ENCODE data around the gene PLPP2.
"Not testable (repeated sequence)": the region's sequence is repeated elsewhere in the genome, so short reads cannot be mapped to it uniquely, and the experiment has no call there.

Gene PLPP2

DNA sequence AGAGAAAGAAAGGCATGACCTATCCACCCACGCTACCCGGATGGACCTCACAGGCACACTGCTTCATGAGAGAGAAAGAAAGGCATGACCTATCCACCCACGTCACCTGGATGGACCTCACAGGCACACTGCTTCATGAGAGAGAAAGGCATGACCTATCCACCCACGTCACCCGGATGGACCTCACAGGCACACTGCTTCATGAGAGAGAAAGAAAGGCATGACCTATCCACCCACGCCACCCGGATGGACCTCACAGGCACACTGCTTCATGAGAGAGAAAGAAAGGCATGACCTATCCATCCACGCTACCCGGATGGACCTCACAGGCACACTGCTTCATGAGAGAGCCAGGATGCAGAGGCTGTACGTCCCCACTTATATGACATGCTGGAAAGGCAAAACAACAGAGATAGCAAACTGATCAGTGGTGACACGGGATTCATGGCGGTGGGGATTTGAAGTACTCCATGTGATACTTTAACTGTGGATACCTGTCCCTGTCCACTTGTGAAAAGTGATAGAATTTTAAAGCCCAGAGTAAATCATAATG, 20.4 kb downstream of the PLPP2 start:
- not testable (repeated sequence) for H3K36me3 ChIP-seq (ENCODE audit: control insufficient read depth, insufficient read depth, low read length); H3K4me1 ChIP-seq (ENCODE audit: control insufficient read depth, insufficient read depth, low read length); H3K9ac ChIP-seq (ENCODE audit: low read length); H3K27me3 ChIP-seq (ENCODE audit: control insufficient read depth, insufficient read depth, low read length); H3K27ac ChIP-seq (ENCODE audit: low read depth, low read length); H3K4me3 ChIP-seq (ENCODE audit: low read length)

DNA sequence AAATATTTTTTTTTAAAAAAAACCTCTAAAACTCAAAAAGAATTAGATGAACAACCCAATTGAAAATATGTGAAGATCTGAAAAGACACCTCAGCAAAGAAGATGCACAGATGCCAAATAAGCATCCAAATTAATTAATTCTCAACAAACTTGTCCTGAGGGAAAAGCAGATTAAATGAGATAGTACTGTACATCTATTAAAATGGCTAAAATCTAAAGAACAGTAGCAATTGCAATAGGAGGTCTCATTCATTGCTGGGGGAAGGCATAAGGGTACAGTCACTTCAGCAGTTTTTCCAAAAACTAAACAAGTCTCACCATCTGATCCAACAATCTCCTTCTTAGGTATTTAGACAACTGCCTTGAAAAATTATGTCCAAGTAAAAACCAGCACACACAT, 22.0 kb downstream of the PLPP2 start:
- no peak overlapping the region for H3K9ac ChIP-seq (ENCODE audit: low read length)
- no peaks in the 10 kb centered on the region for H3K27me3 ChIP-seq (ENCODE audit: control insufficient read depth, insufficient read depth, low read length)
- H3K36me3 ChIP-seq (ENCODE audit: control insufficient read depth, insufficient read depth, low read length), result no peaks in the 10 kb centered on the region
- no peaks in the 10 kb centered on the region for H3K4me1 ChIP-seq (ENCODE audit: control insufficient read depth, insufficient read depth, low read length)
- H3K4me3 ChIP-seq (ENCODE audit: low read length), result no peak overlapping the region
- H3K27ac ChIP-seq (ENCODE audit: low read depth, low read length), result no peak overlapping the region

DNA sequence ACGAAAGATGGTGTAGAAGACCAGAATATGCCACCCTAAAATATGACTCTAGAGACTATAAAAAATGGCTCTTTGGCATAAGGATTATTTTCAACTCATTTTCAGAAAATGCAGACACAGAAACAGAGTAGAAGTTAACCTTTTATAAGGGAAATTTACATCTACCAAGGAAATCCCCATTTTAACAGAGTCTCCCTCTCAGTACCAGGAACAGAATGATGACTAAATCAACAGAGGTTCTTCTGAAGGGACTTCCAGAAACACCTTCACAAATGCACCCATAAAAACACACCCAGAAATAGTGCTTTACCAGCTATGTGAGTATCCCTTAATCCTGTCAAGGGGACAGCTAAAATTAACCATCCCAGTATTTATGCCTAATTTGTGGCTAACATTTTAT, 29.1 kb downstream of the PLPP2 start:
- no peak overlapping the region for H3K4me3 ChIP-seq (ENCODE audit: low read length)
- no peaks in the 10 kb centered on the region for H3K27me3 ChIP-seq (ENCODE audit: control insufficient read depth, insufficient read depth, low read length)
- no peaks in the 10 kb centered on the region for H3K4me1 ChIP-seq (ENCODE audit: control insufficient read depth, insufficient read depth, low read length)
- no peak overlapping the region for H3K27ac ChIP-seq (ENCODE audit: low read depth, low read length)
- no peaks in the 10 kb centered on the region for H3K36me3 ChIP-seq (ENCODE audit: control insufficient read depth, insufficient read depth, low read length)
- H3K9ac ChIP-seq (ENCODE audit: low read length), result no peak overlapping the region

DNA sequence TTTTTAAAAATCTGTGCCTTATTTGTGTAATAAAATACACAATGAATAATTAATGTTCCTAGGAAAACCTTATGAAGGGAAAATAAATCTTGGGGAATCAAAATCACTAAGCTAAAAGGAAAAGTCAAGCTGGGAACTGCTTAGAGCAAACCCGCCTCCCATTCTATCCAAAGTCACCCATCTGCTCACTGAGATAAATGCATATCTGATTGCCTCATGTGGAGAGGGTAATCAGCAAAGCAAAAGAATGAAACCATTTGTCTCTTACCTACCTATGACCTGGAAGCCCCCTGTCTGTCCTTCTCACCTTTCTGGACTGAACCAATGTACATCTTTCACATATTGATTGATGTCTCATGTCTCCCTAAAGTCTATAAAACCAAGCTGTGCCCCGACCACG, 34.4 kb downstream of the PLPP2 start:
- H3K4me3 ChIP-seq (ENCODE audit: low read length); H3K27me3 ChIP-seq (ENCODE audit: control insufficient read depth, insufficient read depth, low read length); H3K36me3 ChIP-seq (ENCODE audit: control insufficient read depth, insufficient read depth, low read length); H3K4me1 ChIP-seq (ENCODE audit: control insufficient read depth, insufficient read depth, low read length); H3K9ac ChIP-seq (ENCODE audit: low read length); H3K27ac ChIP-seq (ENCODE audit: low read depth, low read length): not testable (repeated sequence)

DNA sequence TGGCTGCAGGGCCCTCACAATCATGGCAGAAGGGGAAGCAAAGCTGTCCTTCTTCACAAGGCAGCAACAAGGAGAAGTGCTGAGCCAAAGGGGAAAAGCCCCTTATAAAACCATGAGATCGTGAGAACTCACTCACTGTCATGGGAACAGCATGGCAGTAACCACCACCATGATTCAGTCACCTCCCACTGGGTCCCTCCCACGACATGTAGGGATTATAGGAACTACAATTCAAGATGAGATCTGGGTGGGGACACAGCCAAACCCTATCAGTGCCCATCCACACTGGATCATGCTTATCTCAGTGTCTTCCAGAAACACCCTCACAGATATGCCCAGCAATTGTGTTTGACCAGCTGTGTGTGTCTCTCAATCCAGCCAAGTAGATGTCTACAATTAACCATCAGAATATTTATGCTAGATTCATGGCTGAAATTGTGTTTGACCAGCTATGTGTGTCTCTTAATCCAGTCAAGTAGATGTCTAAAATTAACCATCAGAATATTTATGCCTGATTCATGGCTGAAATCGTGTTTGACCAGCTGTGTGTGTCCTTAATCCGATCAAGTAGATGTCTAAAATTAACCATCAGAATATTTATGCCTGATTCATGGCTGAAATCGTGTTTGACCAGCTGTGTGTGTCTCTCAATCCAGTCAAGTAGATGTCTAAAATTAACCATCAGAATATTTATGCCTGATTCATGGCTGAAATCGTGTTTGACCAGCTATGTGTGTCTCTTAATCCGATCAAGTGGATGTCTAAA, 38.6 kb downstream of the PLPP2 start:
- H3K4me1 ChIP-seq (ENCODE audit: control insufficient read depth, insufficient read depth, low read length); H3K4me3 ChIP-seq (ENCODE audit: low read length); H3K9ac ChIP-seq (ENCODE audit: low read length); H3K36me3 ChIP-seq (ENCODE audit: control insufficient read depth, insufficient read depth, low read length); H3K27ac ChIP-seq (ENCODE audit: low read depth, low read length); H3K27me3 ChIP-seq (ENCODE audit: control insufficient read depth, insufficient read depth, low read length): not testable (repeated sequence)

DNA sequence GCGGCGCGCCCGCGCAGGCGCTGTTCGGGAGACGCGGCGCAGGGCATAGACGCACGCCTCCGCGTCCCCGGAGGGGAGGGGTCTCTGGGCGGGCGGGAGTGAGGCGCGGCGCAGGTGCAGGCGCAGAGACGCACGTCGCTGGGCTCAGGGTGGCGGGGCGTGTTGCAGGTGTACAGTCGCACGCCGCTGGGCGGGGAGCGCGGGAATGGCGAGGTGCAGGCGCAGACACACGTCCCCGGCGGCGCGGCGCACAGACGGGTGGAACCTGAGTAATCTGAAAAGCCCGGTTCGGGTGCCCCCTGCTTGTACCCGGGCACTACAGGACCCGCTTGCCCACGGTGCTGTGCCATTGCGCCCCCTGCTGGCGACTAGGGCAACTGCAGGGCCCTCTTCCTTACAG, 44.7 kb downstream of the PLPP2 start:
- H3K4me1 ChIP-seq (ENCODE audit: control insufficient read depth, insufficient read depth, low read length), result no peaks in the 10 kb centered on the region
- H3K4me3 ChIP-seq (ENCODE audit: low read length), result no peak overlapping the region
- H3K36me3 ChIP-seq (ENCODE audit: control insufficient read depth, insufficient read depth, low read length), result no peaks in the 10 kb centered on the region
- no peak overlapping the region for H3K27ac ChIP-seq (ENCODE audit: low read depth, low read length)
- H3K9ac ChIP-seq (ENCODE audit: low read length), result no peak overlapping the region
- no peaks in the 10 kb centered on the region for H3K27me3 ChIP-seq (ENCODE audit: control insufficient read depth, insufficient read depth, low read length)

DNA sequence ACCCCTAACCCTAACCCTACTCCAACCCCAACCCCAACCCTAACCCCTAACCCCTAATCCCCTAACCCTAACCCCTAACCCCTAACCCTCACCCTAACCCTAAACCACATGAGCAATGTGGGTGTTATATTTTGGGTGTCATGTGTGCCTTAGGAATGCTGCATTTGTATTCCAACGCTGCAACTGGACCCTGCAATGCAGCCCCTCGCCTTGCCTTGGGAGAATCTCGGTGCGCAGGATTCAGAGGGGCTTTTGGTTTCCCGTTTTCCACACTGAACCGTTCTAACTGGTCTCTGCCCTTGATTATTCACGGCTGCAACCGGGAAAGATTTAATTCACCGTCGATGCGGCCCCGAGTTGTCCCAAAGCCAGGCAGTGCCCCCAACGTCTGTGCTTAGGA, 45.3 kb downstream of the PLPP2 start:
- not testable (repeated sequence) for H3K27ac ChIP-seq (ENCODE audit: low read depth, low read length); H3K36me3 ChIP-seq (ENCODE audit: control insufficient read depth, insufficient read depth, low read length); H3K9ac ChIP-seq (ENCODE audit: low read length); H3K4me3 ChIP-seq (ENCODE audit: low read length); H3K4me1 ChIP-seq (ENCODE audit: control insufficient read depth, insufficient read depth, low read length); H3K27me3 ChIP-seq (ENCODE audit: control insufficient read depth, insufficient read depth, low read length)

DNA sequence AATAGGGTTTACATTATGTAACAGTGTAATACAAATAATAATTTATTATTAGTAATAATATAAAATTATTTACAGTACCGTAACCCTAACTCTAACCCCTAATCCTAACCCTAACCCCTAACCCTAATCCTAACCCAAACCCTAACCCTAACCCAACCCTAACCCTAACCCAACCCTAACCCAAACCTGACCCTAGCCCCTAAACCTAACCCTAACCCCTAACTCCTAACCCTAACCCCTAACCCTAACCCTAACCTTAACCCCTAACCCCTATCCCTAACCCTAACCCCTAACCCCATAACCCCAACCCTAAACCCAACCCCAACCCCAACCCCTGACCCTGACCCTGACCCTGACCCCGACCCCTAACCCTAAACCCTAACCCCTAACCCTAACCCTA, 45.7 kb downstream of the PLPP2 start:
- no peak overlapping the region for H3K9ac ChIP-seq (ENCODE audit: low read length)
- H3K27me3 ChIP-seq (ENCODE audit: control insufficient read depth, insufficient read depth, low read length), result no peaks in the 10 kb centered on the region
- H3K36me3 ChIP-seq (ENCODE audit: control insufficient read depth, insufficient read depth, low read length), result no peaks in the 10 kb centered on the region
- H3K27ac ChIP-seq (ENCODE audit: low read depth, low read length), result no peak overlapping the region
- H3K4me1 ChIP-seq (ENCODE audit: control insufficient read depth, insufficient read depth, low read length), result no peaks in the 10 kb centered on the region
- H3K4me3 ChIP-seq (ENCODE audit: low read length), result no peak overlapping the region

All from rectal smooth muscle tissue (tissue), 1 donor.